Esophagus muscularis mucosa (tissue), 4 donors: ENCODE measurements around the gene CYLD. TPM values are rescaled to one million over a fixed set of nuclear protein-coding genes. Genes with fewer than 3 reads are reported as not detected.

ENCODE experiments used
- DNase-seq: peaks from one replicate; pipeline ENCODE4 v3.0.0-alpha.2; 2017; ENCODE audit errors: extremely low spot score
- H3K27ac ChIP-seq, 4 donors: fragments of 200-600 bp; sonication (generic); replicated peaks in 1 of 4; 1 replicate in 3 of 4; 2 replicates in 1 of 4; pipeline ENCODE4 v1.5.1; 2016 to 2019; ENCODE audit warnings: mild to moderate bottlenecking in 1 of 4
- H3K27me3 ChIP-seq, 4 donors: fragments of 200-600 bp; sonication (generic); one replicate each; pipeline versions ENCODE4 v1.5.1 to v1.6.0; 2016 to 2019
- H3K36me3 ChIP-seq, 4 donors: fragments of 200-600 bp; sonication (generic); one replicate each; pipeline ENCODE4 v1.5.1; 2016 to 2019
- H3K4me1 ChIP-seq, 4 donors: fragments of 200-600 bp; sonication (generic); one replicate each; pipeline ENCODE4 v1.5.1; 2016 to 2019
- H3K4me3 ChIP-seq, 4 donors: fragments of 200-600 bp; sonication (generic); 1 replicate in 2 of 4; 2 replicates in 2 of 4; pipeline ENCODE4 v1.5.1; 2016 to 2019; ENCODE audit warnings: mild to moderate bottlenecking in 4 of 4, moderate library complexity in 1 of 4
- H3K9me3 ChIP-seq, 4 donors: fragments of 200-600 bp; sonication (generic); 1 replicate in 3 of 4; 2 replicates in 1 of 4; pipeline ENCODE4 v1.5.1; 2016 to 2019
- EP300 ChIP-seq: sonication (generic); formaldehyde crosslinking; IDR thresholded peaks from one replicate; pipeline ENCODE4 v1.6.1; 2017; ENCODE audit warnings: antibody characterized with exemption
- POLR2A ChIP-seq: fragments of 450-650 bp; IDR thresholded peaks from one replicate; pipeline ENCODE4 v1.6.1; 2017; ENCODE audit warnings: antibody characterized with exemption, moderate library complexity, mild to moderate bottlenecking, low read depth
- POLR2AphosphoS5 ChIP-seq, 2 donors: sonication (generic); formaldehyde crosslinking; IDR thresholded peaks; one replicate each; pipeline ENCODE4 v1.6.1; 2017; ENCODE audit warnings: antibody characterized with exemption in 2 of 2
- WGBS: methylation state at CpG from one replicate; pipeline ENCODE4 v1.1.5; 2018; 5-methylcytosine and 5-hydroxymethylcytosine counted together
- intact Hi-C: fragments of 100-400 bp; cut with DNase I; formaldehyde crosslinking; loops from one replicate; pipeline ENCODE4 v1.15.1; 2023
- total RNA-seq, 4 donors: library from RNA; depleted of rRNA; stranded (reverse); fragments of >200 nt; gene quantifications; one replicate each; pipeline versions ENCODE4 v1.1.0 to v1.2.1, GENCODE V29; 2016
- TF ChIP-seq, protein P1 (sequence below), 3 experiments: fragments of 200-600 bp in 2 of 3; fragments of 450-650 bp in 1 of 3; sonication (generic) in 2 of 3; IDR thresholded peaks; one replicate each; pipeline ENCODE4 v1.5.1; 2017 to 2019; ENCODE audit warnings: antibody characterized with exemption in 3 of 3, mild to moderate bottlenecking in 2 of 3, moderate library complexity in 1 of 3

The CYLD gene
- total RNA-seq, 4 donors from 2014 or later = 40.1 to 46.4 (median 40.8) TPM

GRCh38 chr16:50705436-50706110 is 36.3 kb upstream of the CYLD start:
- peaks cover 0 to 20% (median 16%) of the 10 kb centered on the region in 4 donors for H3K9me3 ChIP-seq
- no peaks in the 10 kb centered on the region for H3K27me3 ChIP-seq
- H3K4me3 ChIP-seq = no peak overlapping the region
- intact Hi-C loops = no loop called here
- DNase-seq = no peak
- WGBS = 86% methylated on average over 5 of the region's 5 CpGs
- no peak overlapping the region for H3K27ac ChIP-seq
- TF ChIP-seq POLR2A (no peak), EP300 (no peak), POLR2AphosphoS5 (IDR thresholded peaks at IDR 0.05) (no peak)
- TF ChIP-seq, protein P1, sequence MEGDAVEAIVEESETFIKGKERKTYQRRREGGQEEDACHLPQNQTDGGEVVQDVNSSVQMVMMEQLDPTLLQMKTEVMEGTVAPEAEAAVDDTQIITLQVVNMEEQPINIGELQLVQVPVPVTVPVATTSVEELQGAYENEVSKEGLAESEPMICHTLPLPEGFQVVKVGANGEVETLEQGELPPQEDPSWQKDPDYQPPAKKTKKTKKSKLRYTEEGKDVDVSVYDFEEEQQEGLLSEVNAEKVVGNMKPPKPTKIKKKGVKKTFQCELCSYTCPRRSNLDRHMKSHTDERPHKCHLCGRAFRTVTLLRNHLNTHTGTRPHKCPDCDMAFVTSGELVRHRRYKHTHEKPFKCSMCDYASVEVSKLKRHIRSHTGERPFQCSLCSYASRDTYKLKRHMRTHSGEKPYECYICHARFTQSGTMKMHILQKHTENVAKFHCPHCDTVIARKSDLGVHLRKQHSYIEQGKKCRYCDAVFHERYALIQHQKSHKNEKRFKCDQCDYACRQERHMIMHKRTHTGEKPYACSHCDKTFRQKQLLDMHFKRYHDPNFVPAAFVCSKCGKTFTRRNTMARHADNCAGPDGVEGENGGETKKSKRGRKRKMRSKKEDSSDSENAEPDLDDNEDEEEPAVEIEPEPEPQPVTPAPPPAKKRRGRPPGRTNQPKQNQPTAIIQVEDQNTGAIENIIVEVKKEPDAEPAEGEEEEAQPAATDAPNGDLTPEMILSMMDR (IDR thresholded peaks at IDR 0.05) = no peak
- H3K36me3 ChIP-seq = peaks cover 0 to 1% (median 0%) of the 10 kb centered on the region in 4 donors
- no peaks in the 10 kb centered on the region for H3K4me1 ChIP-seq

GRCh38 chr16:50706250-50706649 is 35.6 kb upstream of the CYLD start:
- TF ChIP-seq POLR2AphosphoS5 (IDR thresholded peaks at IDR 0.05) (no peak), POLR2A (no peak), EP300 (no peak)
- TF ChIP-seq, protein P1 (IDR thresholded peaks at IDR 0.05) = no peak
- Histone ChIP-seq H3K27ac (no peak overlapping the region), H3K4me1 (peaks cover 0 to 3% (median 2%) of the 10 kb centered on the region in 4 donors), H3K36me3 (peaks cover 0 to 6% (median 0%) of the 10 kb centered on the region in 4 donors), H3K27me3 (no peaks in the 10 kb centered on the region), H3K4me3 (no peak overlapping the region), H3K9me3 (peaks cover 0 to 20% (median 16%) of the 10 kb centered on the region in 4 donors)
- intact Hi-C loops = no loop called here
- DNase-seq = no peak
- WGBS = 74% methylated on average over 3 of the region's 3 CpGs

GRCh38 chr16:50708373-50709060 is 33.4 kb upstream of the CYLD start:
- intact Hi-C loops = no loop called here
- H3K36me3 ChIP-seq = peaks cover 0 to 11% (median 0%) of the 10 kb centered on the region in 4 donors

DNA sequence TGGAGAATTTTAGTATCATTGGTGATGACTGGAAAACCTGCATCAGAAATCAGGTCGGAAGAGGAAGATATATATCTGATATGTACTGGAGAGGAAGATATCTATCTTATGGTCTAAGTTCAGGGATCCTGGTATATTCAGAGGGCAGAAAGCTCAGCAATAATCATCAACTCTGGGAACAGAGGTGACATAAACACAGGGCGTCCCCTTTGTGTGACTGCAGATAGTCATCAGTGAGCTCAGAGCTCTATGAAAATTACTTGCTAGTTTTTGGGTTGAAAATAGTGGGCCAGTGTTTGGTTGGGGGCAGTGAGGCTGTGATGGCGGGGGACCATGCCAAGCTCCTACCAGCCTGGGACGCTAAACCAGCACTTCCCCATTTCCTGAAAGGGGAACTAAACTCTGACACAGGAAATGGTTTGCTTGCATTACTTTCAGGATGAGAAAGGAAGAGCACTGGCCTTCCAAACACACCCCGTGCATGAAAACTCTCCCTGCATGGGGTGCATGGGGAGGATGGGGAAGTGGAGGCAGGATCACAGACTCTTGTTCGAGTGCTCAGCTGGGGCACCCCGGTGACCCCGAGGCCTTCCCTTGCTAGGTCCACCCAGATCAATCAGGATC is 32.7 kb upstream of the CYLD start:
- TF ChIP-seq, protein P1 (IDR thresholded peaks at IDR 0.05) = no peak
- TF ChIP-seq POLR2AphosphoS5 (IDR thresholded peaks at IDR 0.05) = no peak
- Histone ChIP-seq H3K27me3 (no peaks in the 10 kb centered on the region), H3K9me3 (peaks cover 0 to 12% (median 7%) of the 10 kb centered on the region in 4 donors), H3K36me3 (peaks cover 0 to 11% (median 0%) of the 10 kb centered on the region in 4 donors), H3K27ac (no peak overlapping the region), H3K4me1 (peaks cover 8 to 13% (median 11%) of the 10 kb centered on the region in 4 donors), H3K4me3 (no peak overlapping the region)
- intact Hi-C loops = no loop called here
- no peak for DNase-seq
- WGBS = 58% methylated on average over 8 of the region's 8 CpGs

More at GRCh38 chr16:50708373-50709060, 33.4 kb upstream of the CYLD start:
- Histone ChIP-seq H3K9me3 (peaks cover 0 to 19% (median 13%) of the 10 kb centered on the region in 4 donors), H3K4me1 (peaks cover 8 to 13% (median 11%) of the 10 kb centered on the region in 4 donors), H3K27ac (no peak overlapping the region), H3K4me3 (no peak overlapping the region), H3K27me3 (no peaks in the 10 kb centered on the region)
- 80% methylated on average over 10 of the region's 10 CpGs for WGBS
- no peak for DNase-seq
- TF ChIP-seq, protein P1 (IDR thresholded peaks at IDR 0.05) = no peak
- TF ChIP-seq POLR2A (no peak), EP300 (no peak), POLR2AphosphoS5 (IDR thresholded peaks at IDR 0.05) (no peak)
